Left renal pelvis (tissue), 4 donors: ENCODE data around the gene SAAL1. TPM values are rescaled to one million over a fixed set of nuclear protein-coding genes. Genes with fewer than 3 reads are reported as not detected.

Experiments used
- DNase-seq, 4 donors: peaks; one replicate each; pipeline ENCODE4 v3.0.0-alpha.2; 2013; ENCODE audit warnings: low read depth in 4 of 4, low spot score in 3 of 4
- polyA plus RNA-seq, 4 donors: library from polyadenylated mRNA; unstranded; fragments of 120-200 nt; gene quantifications; one replicate each; pipeline ENCODE4 v1.2.1, GENCODE V29; 2013; ENCODE audit not compliant: insufficient read length in 4 of 4

Gene SAAL1
- polyA plus RNA-seq, 4 donors = 21.8 to 45.1 (median 28.5) TPM

DNA sequence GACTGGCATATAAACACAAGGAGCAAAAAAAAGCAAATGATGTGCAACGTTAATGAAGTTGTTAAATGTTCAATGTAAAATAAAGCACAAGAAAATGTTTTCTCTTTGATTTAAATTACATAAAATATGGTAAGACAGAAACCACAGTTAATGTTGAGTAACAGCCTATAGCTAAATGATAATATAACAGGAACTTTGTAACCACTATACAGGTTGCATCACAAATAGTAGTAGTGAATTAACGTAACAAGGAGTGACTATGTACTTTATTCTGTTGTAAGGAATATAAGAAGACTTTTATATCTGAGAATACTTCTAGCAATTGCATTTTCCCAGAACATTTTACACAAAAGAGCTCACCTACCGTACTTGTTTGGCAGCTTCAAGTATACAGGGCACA, 16.9 kb downstream of the SAAL1 start:
- DNase-seq = no peak

GRCh38 chr11:18088366-18088765, 17.5 kb downstream of the SAAL1 start:
- no peak for DNase-seq

GRCh38 chr11:18081551-18081950, 24.3 kb downstream of the SAAL1 start:
- DNase-seq = no peak

DNA sequence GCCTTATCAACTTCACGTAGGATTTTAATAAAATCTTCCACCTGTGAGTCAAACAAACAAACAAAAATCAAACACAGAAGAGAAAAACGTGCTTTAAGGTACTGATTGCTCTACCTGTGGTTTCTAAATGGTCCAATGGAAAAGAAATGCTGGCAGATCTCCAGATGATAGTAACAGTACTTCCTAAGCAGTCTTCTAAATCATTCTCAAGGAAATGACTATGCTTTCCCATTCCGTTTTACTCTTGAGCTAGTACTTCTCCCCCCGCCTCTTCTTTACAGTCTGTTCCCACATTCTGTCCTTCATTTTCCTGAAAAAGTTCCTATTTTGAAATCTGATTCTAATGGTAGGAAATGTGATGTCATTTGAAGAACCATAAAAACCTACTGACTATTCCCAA, 25.4 kb downstream of the SAAL1 start:
- DNase-seq = no peak

DNA sequence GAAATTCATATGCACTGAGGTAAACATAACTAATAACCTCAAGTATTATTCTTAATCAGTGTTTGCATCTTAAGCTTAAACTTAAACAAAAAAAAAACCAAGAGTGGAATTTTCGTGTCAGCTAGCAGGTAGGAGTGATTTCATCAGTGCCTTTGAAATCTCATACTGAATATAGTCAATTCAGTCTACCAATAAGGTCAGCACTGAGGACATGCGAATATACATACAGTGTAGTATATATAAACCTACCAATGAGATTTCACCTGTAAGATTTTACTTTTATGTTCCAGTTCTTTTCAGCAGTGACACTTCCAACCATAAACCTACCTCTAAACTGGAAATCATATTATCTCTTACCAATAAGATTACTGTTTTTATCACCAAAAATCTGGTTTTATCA, 27.0 kb downstream of the SAAL1 start:
- DNase-seq = no peak

- DNase-seq = no peak
Measured at GRCh38 chr11:18075444-18075843, 30.4 kb downstream of the SAAL1 start.

DNA sequence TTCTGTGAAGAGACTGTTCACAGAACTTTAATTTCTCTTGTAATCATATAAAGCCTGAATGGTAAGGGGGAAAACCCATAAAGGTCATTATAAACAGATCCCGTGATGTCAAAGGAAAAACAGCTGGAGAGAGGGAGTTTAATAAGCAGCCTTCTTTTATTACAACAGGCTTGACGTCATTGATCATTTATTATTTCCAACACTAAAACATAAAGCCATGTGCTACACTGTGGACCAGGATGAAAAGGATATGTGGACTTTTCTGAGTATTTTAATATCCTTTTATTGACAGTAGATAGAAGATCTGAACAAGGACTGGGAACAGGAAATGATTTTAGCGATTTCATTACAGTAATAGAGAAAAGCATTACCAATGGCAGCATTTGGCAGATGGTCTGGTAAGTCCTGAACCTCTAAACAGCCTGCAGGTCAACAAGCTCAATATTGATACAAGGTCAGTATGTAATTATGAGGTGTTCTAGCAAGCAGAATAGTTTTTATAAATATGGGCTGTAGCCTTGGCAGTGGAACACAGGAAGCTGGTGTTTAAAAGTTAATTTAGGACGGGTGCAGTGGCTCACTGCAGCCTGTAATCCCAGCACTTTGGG, 34.7 kb downstream of the SAAL1 start:
- no peak for DNase-seq

DNA sequence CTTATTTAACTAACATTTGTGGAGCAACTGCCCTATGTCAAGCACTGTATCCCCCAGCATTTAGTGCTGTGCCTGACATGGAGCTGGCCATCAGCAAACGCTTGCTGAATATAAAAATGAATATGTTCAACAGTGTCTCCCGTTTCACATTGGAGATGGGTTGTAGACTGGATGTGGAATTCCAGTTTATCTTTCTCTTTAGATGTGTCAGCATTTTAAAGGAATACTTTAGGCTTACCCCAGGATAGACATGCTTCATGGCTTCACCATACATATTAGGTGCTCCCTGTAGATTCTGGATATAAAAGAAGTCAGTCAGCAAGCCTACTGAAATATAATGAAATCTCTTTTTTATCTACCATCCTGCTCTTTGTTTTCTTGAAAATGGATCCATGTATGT, 38.5 kb downstream of the SAAL1 start:
- DNase-seq = no peak

- DNase-seq = no peak
Measured at GRCh38 chr11:18066626-18067025, 39.3 kb downstream of the SAAL1 start.

GRCh38 chr11:18065572-18065971, 40.3 kb downstream of the SAAL1 start:
- DNase-seq = no peak

- DNase-seq = no peak
Measured at GRCh38 chr11:18064450-18065054, 41.3 kb downstream of the SAAL1 start.

GRCh38 chr11:18063862-18064434, 41.9 kb downstream of the SAAL1 start:
- DNase-seq = no peak

- no peak for DNase-seq
Measured at GRCh38 chr11:18063125-18063524, 42.8 kb downstream of the SAAL1 start.

DNA sequence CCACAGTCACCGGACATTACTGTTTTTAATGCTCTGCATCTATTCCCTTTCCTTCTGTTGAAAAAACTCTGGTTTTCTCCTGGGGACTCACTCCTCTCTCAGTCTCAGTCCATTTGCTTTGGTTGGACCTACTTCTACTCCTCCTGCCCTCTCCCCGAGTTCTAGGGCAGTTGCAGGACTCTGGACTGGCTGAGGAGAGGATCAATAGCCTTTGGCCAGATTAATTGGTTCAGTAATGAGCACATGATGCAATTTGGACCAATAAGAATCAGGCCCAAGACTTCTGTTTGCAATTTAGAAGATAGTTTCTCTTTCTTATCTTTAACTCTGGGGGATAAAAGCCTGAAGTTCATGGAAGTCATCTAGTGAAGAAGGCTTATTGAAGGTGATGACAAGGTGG, 44.5 kb downstream of the SAAL1 start:
- no peak for DNase-seq

DNA sequence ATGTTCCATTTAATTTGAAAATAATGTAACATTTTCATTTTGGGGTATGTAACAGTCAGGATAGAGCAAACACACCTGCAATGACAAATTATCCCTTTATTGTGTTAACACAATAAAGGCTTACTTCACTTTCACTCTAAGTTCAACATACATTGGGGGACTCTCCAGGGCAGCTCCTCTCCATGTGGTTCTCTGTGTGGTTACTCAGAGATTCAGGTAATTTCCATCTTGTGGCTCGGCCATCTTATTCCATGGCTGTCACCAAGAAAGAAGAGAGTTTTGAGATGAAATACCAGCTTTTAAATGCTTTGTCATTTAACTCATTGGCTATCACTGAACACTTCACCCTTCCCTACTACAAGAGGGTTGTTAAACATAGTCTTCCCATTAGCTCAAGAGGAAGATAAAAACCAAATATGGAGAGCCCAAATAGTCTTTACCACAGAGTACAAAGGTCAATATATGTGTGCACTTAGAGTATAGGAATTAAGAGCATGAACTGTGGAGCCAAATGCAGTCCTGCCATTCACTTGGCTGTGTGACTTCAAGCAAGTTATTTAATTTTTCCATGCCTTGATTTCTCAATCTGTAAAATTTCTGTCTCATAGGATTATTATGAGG, 49.2 kb downstream of the SAAL1 start:
- DNase-seq = no peak

- DNase-seq = no peak
Measured at GRCh38 chr11:18054511-18055103, 51.3 kb downstream of the SAAL1 start.

DNA sequence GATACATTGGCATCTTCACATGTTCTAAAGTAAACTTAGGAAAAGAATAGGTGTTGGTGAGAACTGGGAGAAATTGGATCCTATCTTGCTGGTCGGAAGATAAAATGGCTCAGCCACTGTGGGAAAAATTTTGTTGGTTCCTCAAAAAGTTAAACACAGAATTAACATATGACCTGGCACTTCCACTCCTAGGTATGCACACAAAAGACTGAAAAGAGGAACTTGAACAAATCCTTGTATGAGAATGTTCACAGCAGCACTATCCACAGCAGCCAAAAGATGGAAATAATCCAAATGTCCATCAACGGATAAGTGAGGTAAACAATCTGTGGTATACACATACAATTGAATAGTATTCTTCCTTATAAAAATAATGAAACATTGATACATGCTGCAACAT, 55.0 kb downstream of the SAAL1 start:
- DNase-seq = no peak

DNA sequence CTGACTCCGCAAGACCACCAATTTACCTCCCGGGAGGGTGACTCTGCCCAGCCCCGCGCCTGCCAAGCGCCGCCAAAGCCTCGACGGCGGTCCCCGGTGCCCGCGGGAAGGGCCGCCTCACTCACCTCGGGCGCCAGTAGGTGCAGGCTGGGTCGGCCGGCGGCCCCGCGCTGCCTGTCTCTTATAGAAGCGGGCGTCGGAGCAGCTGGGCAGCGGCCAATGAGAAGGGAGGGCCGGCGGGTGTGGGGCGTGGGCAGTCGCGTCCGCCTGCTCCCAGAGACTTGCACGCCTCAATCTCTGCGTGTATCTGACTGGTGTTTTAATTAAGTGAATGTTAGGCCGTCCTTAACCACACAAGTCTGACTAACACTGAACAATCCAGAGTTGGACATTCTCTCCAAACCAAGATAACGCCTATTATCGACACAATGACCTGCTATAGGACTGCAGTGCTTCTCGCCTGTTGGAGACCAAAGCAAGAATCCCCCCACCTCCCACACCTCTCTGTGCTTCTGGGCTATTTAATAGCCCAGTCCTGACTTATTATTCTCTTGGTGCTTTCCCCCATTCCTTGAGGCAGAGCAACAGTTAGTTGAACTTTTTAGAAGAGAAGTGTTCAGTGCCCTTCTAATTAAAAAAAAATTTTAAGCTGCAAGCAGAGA, 59.6 kb downstream of the SAAL1 start, which contains the start of gene TPH1:
TPH1 (minus strand) TSS at position 154 of the 662 bp plus-strand sequence. CDS start 5,507 bp downstream, outside the sequence.
- no peak for DNase-seq

- no peak for DNase-seq
Measured at GRCh38 chr11:18036456-18036855, 69.4 kb downstream of the SAAL1 start.
